Measurements from ENCODE around the gene ZNF385A. TPM values are rescaled to one million over a fixed set of nuclear protein-coding genes. Genes with fewer than 3 reads are reported as not detected.
A peak's percentile ranks its signal among the peaks of the same experiment; 100 is the strongest.

The ZNF385A gene
- total RNA-seq, 1 experiment from 2014 or later, result 3.7 TPM

GRCh38 chr12:54393743-54394142 is 9.2 kb upstream of the ZNF385A start:
- no peak for DNase-seq (ENCODE audit: low read depth)

GRCh38 chr12:54393207-54393609 is 8.7 kb upstream of the ZNF385A start:
- no peak for DNase-seq (ENCODE audit: low read depth)

GRCh38 chr12:54392485-54393206 is 8.1 kb upstream of the ZNF385A start:
- no peak for DNase-seq (ENCODE audit: low read depth)

- DNase-seq (ENCODE audit: low read depth), result no peak
Observed at GRCh38 chr12:54390668-54391551, 6.4 kb upstream of the ZNF385A start.

- DNase-seq (ENCODE audit: low read depth), result no peak
Observed at GRCh38 chr12:54390176-54390667, 5.7 kb upstream of the ZNF385A start.

GRCh38 chr12:54389607-54390175 is 5.2 kb upstream of the ZNF385A start:
- no peak for DNase-seq (ENCODE audit: low read depth)

GRCh38 chr12:54389134-54389508 is 4.6 kb upstream of the ZNF385A start:
- DNase-seq (ENCODE audit: low read depth), result no peak

GRCh38 chr12:54388237-54389133 is 4.0 kb upstream of the ZNF385A start:
- no peak for DNase-seq (ENCODE audit: low read depth)

- no peak for DNase-seq (ENCODE audit: low read depth)
Observed at GRCh38 chr12:54387114-54387467, 2.6 kb upstream of the ZNF385A start.

GRCh38 chr12:54386403-54387113 is 2.0 kb upstream of the ZNF385A start:
- DNase-seq (ENCODE audit: low read depth), result no peak

- no peak for DNase-seq (ENCODE audit: low read depth)
Observed at GRCh38 chr12:54385251-54385914, 850 bp upstream of the ZNF385A start.

- peak; percentile 99 for DNase-seq (ENCODE audit: low read depth)
Observed at GRCh38 chr12:54383041-54383609, 1.4 kb downstream of the ZNF385A start.

GRCh38 chr12:54381136-54381535 is 3.4 kb downstream of the ZNF385A start:
- DNase-seq (ENCODE audit: low read depth), result no peak

- peak; percentile 80 for DNase-seq (ENCODE audit: low read depth)
Observed at GRCh38 chr12:54379398-54380201, 4.9 kb downstream of the ZNF385A start.

GRCh38 chr12:54378796-54379397 is 5.6 kb downstream of the ZNF385A start:
- DNase-seq (ENCODE audit: low read depth), result no peak

GRCh38 chr12:54377797-54378515 is 6.6 kb downstream of the ZNF385A start:
- DNase-seq (ENCODE audit: low read depth), result no peak

GRCh38 chr12:54377007-54377406 is 7.5 kb downstream of the ZNF385A start:
- DNase-seq (ENCODE audit: low read depth), result no peak

GRCh38 chr12:54376596-54376995 is 7.9 kb downstream of the ZNF385A start:
- no peak for DNase-seq (ENCODE audit: low read depth)

Measured in LHCN-M2 (cell line).